Stimulated activated CD8-positive, alpha-beta memory T cell treated with anti-CD3 and anti-CD28 coated beads, Interleukin-15, amount 100 ng/mL, for 24 hours (primary cell): Measurements from ENCODE around the gene MYO16.

Source experiments
- DNase-seq: peaks from one replicate; pipeline ENCODE4 v3.0.0-alpha.2; 2020; ENCODE audit warnings: low read depth

MYO16 gene

GRCh38 chr13:108663710-108664109, 34.3 kb downstream of the MYO16 start:
- DNase-seq: no peak

GRCh38 chr13:108667205-108667604, 37.8 kb downstream of the MYO16 start:
- no peak for DNase-seq

- DNase-seq: no peak
Observed at GRCh38 chr13:108669381-108669780, 40.0 kb downstream of the MYO16 start.

DNA sequence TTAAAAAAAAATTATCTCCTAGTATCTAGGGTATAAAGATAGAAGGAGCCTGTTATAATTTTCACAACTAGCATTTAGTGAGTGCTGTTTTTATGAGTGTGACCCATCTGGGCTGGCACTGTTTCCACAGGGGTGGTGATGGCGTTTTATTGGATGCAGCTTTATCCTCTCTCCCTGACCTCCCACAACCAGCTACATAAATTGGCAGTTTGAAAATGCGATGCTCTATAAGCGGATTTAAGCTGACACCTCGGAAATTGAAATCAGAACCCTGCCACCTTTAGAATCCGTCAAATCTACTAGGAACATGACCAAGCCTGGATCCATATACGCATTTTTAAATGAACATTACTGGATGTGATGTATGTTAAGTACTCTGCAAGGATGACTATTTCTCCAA, 44.9 kb downstream of the MYO16 start:
- DNase-seq: no peak

DNA sequence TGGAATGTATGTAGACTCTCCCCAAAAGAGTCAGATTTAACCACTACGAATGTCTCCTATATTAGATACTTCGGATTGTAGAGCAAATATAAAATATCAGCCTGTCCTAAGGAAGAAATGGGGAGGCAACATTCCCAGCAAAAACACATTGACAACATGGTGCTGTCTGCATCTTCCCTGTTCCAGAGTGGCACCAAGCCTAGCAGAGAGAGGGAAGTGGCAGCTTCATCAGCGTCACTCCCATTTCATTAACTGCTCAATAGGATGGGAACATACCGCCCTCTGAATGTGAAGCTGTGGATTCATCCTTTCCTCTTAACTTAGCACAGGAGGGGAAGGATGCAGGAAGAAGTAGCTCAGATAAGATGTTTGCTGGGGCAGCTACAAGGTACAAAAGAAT, 45.4 kb downstream of the MYO16 start:
- no peak for DNase-seq

DNA sequence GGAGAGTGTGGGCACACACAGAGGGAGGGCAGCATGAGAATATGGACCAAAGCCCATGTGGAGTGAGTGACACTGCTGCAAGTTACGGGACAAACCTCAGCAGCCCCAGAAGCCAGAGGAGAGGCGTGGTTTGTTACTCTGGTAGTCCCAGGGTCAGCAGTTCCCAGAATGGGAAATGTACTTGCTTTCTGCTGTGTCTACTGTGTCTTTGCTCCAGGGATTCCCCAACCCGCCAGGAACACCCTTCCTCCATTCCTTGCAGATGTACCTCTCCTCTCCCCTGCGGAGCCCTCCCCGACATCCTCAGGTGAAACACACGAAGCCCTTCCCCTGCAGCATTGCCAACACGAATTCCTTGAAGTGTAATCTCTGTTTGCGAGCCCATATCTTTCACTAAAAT, 47.2 kb downstream of the MYO16 start:
- no peak for DNase-seq

DNA sequence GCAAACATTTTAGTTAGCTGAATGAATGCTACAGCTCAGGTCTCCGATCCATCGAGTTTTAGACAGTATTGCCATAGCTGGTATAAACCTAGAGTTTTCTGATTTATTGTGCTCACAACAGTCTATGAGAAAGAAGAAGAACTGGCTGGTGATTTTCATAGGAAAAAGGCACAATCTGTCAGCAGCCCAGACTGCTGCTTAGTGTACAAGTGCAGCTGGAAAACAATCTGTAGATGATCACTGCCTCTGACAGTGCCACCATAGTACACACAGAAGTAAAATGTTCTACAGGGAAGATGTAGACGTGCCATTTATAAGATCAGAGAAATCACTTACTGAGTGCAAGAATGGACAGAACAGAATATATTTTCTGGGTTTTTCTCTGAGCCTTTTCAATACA, 48.4 kb downstream of the MYO16 start:
- no peak for DNase-seq

- DNase-seq: no peak
Observed at GRCh38 chr13:108680011-108680410, 50.6 kb downstream of the MYO16 start.

GRCh38 chr13:108681986-108682575, 52.7 kb downstream of the MYO16 start:
- DNase-seq: no peak

- no peak for DNase-seq
Observed at GRCh38 chr13:108682714-108683113, 53.3 kb downstream of the MYO16 start.

DNA sequence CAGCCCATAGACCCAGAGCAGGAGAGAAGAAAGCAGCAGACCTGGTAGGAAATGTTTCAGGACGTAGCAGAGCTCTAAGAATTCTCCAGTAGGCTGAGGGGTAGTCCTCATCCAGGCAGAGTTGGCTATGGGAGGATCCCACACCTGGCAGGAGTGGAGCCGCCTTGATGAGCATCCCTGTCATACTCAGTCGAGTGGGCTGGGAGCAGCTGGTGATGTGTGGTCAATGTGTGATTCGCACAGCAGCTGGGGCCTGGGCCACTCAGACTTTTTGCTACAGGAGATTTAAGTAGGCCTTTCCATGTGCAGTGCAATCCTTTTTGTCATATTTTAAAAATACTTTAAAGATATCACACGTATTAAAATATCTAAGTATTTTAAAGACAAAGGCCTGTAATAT, 56.6 kb downstream of the MYO16 start:
- DNase-seq: no peak

DNA sequence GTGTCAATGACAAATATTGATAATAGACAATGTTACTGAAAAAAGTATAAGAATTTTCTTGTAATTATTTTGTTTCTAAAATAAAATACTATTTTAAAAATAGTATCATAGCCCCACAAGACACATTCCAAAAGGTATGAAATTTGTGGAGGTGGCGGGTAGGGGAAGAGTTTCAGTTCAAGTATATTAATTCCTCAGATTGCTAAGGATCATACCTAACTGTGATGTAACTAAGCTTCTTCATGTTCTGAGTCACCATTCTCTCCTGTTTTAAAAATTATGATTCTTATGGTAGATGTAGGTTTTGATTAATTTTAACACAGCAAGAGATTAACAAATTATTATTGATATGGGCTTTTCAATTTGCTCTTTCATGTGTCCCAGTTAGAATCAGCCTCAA, 61.3 kb downstream of the MYO16 start:
- no peak for DNase-seq

- DNase-seq: no peak
Observed at GRCh38 chr13:108700422-108701170, 71.2 kb downstream of the MYO16 start.

- no peak for DNase-seq
Observed at GRCh38 chr13:108702171-108702570, 72.8 kb downstream of the MYO16 start.

GRCh38 chr13:108705031-108705430, 75.6 kb downstream of the MYO16 start:
- no peak for DNase-seq

DNA sequence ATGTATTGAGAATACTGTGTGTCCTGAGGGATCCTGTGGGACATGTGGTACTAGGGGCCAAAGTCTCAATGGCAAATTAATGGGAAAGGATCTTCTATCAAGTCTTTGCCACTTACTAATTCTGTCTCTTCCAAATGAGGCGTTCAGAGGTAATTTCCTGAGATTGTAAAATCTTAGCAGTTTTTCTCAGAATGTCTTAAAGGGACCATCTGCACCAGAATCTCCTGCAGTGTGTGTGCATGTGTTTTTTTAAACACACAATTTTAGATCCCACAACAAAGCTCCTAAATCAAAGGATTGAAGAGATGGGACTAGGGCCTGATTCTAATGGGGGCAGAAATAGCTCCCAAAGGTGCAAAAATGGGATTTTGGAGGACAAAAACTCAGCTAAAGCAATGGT, 78.2 kb downstream of the MYO16 start:
- DNase-seq: no peak

GRCh38 chr13:108708921-108709320, 79.5 kb downstream of the MYO16 start:
- no peak for DNase-seq

GRCh38 chr13:108711386-108711785, 82.0 kb downstream of the MYO16 start:
- DNase-seq: no peak

GRCh38 chr13:108725471-108725870, 96.1 kb downstream of the MYO16 start:
- DNase-seq: no peak

DNA sequence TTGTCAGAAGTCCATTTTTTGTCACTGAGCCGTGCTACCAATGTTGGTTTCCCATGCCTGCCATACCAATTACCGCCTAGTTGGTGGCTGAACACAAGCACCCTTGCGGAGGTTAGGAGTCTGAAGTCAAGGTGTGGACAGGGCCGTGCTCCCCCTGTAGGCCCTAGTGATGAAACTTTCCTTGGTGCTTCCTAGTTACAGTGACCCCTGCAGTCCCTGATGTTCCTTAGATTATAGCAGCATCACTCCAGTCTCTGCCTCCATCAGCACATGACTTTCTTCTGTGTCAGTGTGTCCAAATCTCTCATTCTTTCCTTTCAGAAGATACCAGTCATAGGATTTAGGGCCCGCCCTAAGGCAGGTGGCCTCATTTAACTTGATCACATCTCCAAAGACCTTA, 99.0 kb downstream of the MYO16 start:
- no peak for DNase-seq

- DNase-seq: no peak
Observed at GRCh38 chr13:108733022-108733560, 103.7 kb downstream of the MYO16 start.

- DNase-seq: no peak
Observed at GRCh38 chr13:108734676-108735075, 105.3 kb downstream of the MYO16 start.

GRCh38 chr13:108741930-108742329, 112.5 kb downstream of the MYO16 start:
- DNase-seq: no peak
